ENCODE results near the gene C10orf90.

Gene C10orf90, protein sequence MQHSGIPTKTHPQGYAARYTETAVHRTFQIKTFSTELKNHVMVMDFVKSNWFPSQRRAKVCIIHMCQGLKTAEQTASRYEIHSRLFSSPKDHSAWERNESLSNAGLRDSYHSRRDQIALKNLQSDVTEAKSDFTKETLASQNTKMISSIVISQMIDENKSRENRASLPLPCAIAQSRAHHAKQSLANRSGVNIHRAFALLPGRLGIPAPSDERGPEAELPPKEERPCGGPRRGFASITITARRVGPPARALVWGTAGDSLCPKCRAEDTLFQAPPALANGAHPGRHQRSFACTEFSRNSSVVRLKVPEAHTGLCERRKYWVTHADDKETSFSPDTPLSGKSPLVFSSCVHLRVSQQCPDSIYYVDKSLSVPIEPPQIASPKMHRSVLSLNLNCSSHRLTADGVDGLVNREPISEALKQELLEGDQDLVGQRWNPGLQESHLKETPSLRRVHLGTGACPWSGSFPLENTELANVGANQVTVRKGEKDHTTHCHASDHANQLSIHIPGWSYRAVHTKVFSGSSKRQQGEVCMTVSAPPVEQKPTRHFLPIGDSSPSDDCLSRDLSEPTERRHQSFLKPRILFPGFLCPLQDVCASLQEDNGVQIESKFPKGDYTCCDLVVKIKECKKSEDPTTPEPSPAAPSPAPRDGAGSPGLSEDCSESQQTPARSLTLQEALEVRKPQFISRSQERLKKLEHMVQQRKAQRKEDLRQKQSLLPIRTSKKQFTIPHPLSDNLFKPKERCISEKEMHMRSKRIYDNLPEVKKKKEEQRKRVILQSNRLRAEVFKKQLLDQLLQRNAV

GRCh38 chr10:126670056-126670894 is at the start of gene C10orf90:
Gene C10orf90 (minus strand): TSS chr10:126670693. CDS start chr10:126670480, 213 bp downstream.
- H3K4me3 ChIP-seq (ENCODE audit: low read depth, low read length) = no peak within 1 kb of the TSS
- TF ChIP-seq, protein P1, sequence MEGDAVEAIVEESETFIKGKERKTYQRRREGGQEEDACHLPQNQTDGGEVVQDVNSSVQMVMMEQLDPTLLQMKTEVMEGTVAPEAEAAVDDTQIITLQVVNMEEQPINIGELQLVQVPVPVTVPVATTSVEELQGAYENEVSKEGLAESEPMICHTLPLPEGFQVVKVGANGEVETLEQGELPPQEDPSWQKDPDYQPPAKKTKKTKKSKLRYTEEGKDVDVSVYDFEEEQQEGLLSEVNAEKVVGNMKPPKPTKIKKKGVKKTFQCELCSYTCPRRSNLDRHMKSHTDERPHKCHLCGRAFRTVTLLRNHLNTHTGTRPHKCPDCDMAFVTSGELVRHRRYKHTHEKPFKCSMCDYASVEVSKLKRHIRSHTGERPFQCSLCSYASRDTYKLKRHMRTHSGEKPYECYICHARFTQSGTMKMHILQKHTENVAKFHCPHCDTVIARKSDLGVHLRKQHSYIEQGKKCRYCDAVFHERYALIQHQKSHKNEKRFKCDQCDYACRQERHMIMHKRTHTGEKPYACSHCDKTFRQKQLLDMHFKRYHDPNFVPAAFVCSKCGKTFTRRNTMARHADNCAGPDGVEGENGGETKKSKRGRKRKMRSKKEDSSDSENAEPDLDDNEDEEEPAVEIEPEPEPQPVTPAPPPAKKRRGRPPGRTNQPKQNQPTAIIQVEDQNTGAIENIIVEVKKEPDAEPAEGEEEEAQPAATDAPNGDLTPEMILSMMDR (IDR thresholded peaks at IDR 0.05; ENCODE audit: borderline replicate concordance, insufficient read depth, low read depth, low read length) = no peak

GRCh38 chr10:126716366-126716765 is 45.9 kb upstream of the C10orf90 start:
- TF ChIP-seq, protein P1 (IDR thresholded peaks at IDR 0.05; ENCODE audit: borderline replicate concordance, insufficient read depth, low read depth, low read length) = no peak
- H3K4me3 ChIP-seq (ENCODE audit: low read depth, low read length) = no peak overlapping the region

DNA sequence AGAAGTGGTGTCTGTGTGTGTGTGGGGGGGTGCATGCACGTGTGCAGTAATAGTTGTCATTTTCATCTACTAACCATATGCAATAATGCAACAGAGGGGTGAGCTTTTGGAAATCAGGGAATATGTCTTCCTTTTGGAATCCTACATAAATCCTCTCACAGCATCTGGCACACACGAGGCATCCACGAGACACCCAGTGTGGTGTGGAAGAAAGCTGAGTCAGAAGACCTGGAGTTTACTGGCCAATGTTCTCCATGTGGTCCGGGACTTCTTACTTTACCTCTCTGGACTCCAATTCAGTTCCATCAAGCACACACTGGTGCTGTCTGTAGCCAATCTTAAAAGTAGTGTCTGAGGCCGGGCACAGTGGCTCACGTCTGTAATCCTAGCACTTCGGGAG is 43.1 kb upstream of the C10orf90 start:
- H3K4me3 ChIP-seq (ENCODE audit: low read depth, low read length) = no peak overlapping the region
- TF ChIP-seq, protein P1 (IDR thresholded peaks at IDR 0.05; ENCODE audit: borderline replicate concordance, insufficient read depth, low read depth, low read length) = no peak

GRCh38 chr10:126712681-126713080 is 42.2 kb upstream of the C10orf90 start:
- H3K4me3 ChIP-seq (ENCODE audit: low read depth, low read length) = no peak overlapping the region
- TF ChIP-seq, protein P1 (IDR thresholded peaks at IDR 0.05; ENCODE audit: borderline replicate concordance, insufficient read depth, low read depth, low read length) = no peak

DNA sequence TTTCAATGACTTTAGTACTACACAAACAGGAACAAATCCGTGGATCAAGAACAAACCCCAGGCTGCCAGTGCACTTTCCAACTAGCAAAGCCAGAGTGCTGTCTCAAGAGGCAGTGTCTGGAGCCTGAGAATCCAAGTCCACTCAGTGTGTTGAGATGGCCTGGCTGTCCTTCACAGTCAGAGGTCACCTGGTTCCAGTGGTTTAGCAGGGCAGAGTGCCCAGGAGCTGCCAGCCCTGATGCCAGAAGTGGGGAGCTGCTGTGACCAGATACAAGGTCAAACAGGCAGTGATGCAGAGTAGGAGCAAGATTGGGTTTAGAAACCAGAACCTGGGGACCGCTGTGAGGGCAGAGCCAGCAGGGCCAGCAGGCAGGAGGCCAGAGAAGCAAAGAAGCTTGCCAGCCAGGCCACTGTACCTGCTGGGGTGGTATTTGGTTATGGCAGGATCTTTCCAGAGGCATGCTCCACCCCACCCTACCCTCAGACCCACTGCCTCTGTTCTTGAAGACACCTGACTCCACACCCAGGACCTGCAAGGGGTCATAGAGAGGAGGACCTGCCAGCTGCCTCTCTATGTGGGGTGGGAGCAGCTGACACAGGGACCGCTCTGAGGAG is 35.6 kb upstream of the C10orf90 start:
- H3K4me3 ChIP-seq (ENCODE audit: low read depth, low read length) = no peak overlapping the region
- TF ChIP-seq, protein P1 (IDR thresholded peaks at IDR 0.05; ENCODE audit: borderline replicate concordance, insufficient read depth, low read depth, low read length) = no peak

DNA sequence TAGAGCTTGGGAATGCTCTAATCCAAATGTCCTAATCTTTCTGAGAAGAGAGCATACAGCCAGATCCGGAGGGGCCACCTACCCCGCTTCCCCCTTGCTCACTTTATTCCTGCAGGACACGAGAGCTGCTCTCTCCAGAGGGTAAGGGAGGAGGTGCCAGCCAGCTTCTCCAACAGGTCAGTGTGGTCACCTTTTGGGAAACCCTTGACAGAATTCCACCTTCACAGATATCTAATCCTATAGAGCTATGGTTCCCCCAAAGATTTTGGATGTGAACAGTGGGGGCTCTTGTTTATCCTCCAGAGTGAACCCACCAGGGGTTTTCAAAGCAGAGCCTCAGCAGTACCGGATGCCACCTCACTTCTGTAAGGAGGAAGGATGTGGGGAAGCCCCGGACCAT is 34.6 kb upstream of the C10orf90 start:
- H3K4me3 ChIP-seq (ENCODE audit: low read depth, low read length) = no peak overlapping the region
- TF ChIP-seq, protein P1 (IDR thresholded peaks at IDR 0.05; ENCODE audit: borderline replicate concordance, insufficient read depth, low read depth, low read length) = no peak

Data from GM12875 (cell line).